Frontal cortex (tissue), 4 donors: ENCODE data around the gene EIF4B. TPM values are rescaled to one million over a fixed set of nuclear protein-coding genes. Genes with fewer than 3 reads are reported as not detected.

Source experiments
- DNase-seq, 2 donors: peaks; one replicate each; pipeline ENCODE4 v3.0.0; 2012; ENCODE audit warnings: low spot score in 2 of 2
- FAIRE-seq: peaks from 2 replicates; lab custom pipeline; 2012; peaks lifted over from hg19 to GRCh38; lab: Jason Lieb, UNC
- total RNA-seq: library from RNA; depleted of rRNA; stranded (reverse); fragments of >200 nt; gene quantifications from one replicate; pipeline ENCODE4 v1.2.3, GENCODE V29; 2014
- donor health status: control.
- donor health status: control.
- donor health status: control.

Gene EIF4B, protein sequence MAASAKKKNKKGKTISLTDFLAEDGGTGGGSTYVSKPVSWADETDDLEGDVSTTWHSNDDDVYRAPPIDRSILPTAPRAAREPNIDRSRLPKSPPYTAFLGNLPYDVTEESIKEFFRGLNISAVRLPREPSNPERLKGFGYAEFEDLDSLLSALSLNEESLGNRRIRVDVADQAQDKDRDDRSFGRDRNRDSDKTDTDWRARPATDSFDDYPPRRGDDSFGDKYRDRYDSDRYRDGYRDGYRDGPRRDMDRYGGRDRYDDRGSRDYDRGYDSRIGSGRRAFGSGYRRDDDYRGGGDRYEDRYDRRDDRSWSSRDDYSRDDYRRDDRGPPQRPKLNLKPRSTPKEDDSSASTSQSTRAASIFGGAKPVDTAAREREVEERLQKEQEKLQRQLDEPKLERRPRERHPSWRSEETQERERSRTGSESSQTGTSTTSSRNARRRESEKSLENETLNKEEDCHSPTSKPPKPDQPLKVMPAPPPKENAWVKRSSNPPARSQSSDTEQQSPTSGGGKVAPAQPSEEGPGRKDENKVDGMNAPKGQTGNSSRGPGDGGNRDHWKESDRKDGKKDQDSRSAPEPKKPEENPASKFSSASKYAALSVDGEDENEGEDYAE
- total RNA-seq, result 1,330 TPM

DNA sequence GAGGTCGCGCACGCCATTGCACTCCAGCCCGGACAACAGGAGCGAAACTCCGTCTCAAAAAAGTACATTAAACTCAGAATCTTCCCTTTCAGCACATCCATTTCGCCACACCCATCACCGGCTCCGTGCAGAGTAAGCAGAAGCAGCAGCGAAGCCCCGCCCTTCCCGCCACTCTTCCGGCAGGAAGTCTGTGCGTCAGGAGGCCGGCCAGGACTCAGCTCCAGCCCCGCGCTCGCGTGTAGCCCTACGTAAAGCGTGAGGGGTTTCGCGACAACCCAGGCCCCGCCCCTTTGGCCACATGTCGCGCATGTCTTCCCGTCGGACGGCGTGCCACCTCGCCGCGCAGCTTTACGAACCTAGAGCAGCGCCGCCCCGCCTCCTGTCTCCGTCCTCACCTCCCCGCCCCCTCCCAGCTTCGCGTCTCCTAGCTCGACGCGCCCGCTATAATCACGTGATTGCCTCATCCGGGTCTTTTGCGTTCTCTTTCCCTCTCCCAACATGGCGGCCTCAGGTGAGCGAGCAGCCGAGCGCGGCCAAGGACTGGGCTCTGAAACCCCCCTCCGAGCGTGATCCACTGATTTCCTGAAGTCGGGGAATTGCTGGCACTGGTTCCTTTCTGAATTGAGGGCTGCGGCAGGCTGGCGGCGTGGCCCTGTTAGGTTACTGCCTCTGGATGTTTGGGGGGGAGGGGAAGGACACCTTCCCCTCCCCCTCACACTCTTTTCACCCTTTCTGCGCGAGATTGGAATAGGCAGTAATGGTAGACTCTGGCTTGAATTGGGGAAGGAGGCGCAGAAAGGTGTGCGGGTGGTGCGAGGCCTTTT is at the start of gene EIF4B:
Gene EIF4B, plus strand, starts transcription at position 471 of the 824 bp plus-strand sequence. Its CDS starts 28 bp downstream, at position 499.
- DNase-seq, result peak; percentile 85 to 96
- no peak for FAIRE-seq

- FAIRE-seq (no peak), DNase-seq (no peak)
Observed at GRCh38 chr12:52956987-52957386, 49.3 kb upstream of the EIF4B start.

GRCh38 chr12:52964556-52965336 is 41.5 kb upstream of the EIF4B start:
- FAIRE-seq (no peak), DNase-seq (no peak)

- DNase-seq (no peak), FAIRE-seq (no peak)
Observed at GRCh38 chr12:52965337-52965731, 40.9 kb upstream of the EIF4B start.

GRCh38 chr12:52969166-52969795 is 37.0 kb upstream of the EIF4B start:
- no peak for FAIRE-seq
- no peak for DNase-seq

GRCh38 chr12:52969828-52970569 is 36.3 kb upstream of the EIF4B start:
- DNase-seq, result no peak
- no peak for FAIRE-seq

DNA sequence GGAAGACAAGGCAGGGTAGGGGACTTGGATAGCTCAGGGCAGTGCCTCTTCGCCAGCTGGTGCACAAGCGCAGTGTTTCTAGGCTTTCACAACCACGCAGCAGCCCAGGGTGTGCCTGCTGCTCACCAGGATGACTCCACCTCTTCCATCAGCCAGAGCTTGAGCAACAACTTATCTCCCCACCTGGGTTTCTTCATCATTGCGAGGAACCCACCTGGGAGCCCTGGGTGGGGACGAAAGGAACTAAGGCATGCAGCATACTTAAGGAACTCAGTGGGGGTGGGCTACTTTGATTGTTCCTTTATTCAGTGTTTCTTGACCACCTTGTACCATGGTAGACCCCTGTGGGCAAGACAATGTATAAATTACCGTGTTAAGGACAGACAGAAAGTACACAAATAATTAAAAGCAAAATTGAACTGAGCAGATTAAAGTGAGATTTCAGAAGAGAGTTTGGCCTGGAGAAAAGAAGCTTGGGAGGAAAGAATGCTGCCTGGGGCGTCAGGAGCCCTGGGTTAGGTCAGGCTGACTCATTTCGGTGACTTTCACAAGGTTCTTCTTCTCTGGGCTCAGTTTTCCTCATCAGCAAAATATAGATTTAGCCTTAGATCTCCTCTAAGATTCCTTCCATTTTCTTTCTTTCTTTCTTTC is 34.5 kb upstream of the EIF4B start:
- no peak for FAIRE-seq
- DNase-seq, result no peak

GRCh38 chr12:52975204-52975603 is 31.1 kb upstream of the EIF4B start:
- DNase-seq, result no peak
- FAIRE-seq, result no peak

DNA sequence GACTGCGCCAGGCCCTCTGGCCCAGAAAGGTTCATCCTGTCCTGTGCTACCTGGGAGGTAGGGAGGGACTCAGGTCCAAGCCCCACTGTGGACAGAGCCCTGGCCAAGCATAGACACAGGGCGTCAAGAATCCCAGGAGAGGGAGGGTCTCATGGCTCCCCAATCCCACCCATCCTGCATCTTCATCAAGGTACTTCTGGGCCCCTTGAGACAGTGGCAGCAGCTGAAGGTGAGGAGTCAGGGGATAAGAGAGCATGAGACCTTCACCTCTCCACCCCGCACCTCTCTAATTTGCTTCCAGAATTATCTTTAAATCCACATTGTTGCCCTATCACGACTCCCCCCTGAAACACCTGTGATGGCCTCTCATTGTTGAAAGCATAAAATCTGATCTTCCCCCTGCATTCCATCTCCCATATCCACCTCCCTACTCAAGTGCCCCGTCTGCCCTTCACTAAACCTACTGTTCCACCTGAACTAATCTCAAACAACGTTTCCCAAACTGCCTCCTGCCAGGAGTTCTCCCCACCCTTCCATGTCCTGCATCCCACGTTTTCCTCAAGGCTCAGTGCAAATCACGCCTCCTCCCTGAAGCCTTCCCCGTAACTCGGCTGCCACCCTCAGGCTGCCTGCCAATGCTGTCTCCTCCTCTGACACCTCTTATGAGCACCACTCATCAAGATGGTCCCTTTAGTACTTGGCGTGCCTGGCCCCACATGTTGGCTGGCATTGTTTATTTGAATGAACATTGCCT is 30.3 kb upstream of the EIF4B start:
- FAIRE-seq, result no peak
- no peak for DNase-seq

DNA sequence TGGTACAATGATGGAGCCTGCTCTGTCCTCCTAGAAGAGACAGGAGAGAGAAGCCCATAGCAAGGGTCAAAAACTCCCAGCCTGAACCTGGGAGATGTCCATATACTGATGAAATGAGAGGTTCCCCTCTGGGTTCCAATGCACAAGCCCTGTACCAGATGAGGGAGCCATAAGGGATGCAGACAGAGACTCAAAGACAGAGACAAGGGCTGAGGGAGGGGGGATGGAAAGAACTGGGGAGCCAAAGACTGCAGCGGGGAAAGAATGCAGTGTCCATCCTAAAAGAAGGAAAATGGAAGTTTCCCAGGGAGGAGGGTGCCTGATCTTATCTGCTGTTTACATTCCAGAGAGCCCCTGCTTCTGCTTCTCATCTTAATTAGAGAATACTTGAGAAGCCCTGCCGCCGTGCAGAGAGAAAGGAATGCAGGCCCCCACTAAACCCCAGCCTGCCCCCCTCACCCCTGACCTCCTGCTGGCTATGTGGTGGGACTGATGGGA is 29.6 kb upstream of the EIF4B start:
- DNase-seq, result no peak
- FAIRE-seq, result no peak

- DNase-seq, result no peak
Observed at GRCh38 chr12:52977170-52977569, 29.1 kb upstream of the EIF4B start.

GRCh38 chr12:52980096-52980649 is 26.1 kb upstream of the EIF4B start:
- DNase-seq (no peak), FAIRE-seq (no peak)

More at GRCh38 chr12:52977170-52977569, 29.1 kb upstream of the EIF4B start:
- no peak for FAIRE-seq

GRCh38 chr12:52980650-52981423 is 25.4 kb upstream of the EIF4B start:
- no peak for FAIRE-seq

GRCh38 chr12:52984136-52984535 is 22.1 kb upstream of the EIF4B start:
- no peak for DNase-seq
- no peak for FAIRE-seq

More at GRCh38 chr12:52980650-52981423, 25.4 kb upstream of the EIF4B start:
- peak; percentile 61 to 81 for DNase-seq

DNA sequence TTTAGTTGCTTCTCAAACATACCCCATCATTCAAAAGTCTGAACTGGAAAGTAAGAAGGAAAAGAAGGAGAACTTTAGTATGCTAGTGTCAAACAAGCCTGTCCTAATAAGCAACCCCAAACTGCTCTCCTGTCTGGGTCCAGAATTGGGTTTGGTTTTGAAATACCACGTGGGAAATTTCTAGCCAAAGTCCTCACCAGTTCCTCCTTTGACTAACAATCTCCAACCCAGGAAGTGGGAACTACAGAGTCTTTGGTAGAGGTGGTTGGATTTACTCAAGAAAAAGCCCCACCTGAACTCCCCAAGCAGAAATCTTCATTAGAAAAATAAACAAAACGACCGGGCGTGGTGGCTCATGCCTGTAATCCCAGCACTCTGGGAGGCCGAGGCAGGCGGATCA is 17.4 kb upstream of the EIF4B start:
- DNase-seq (no peak), FAIRE-seq (no peak)

- FAIRE-seq (no peak), DNase-seq (no peak)
Observed at GRCh38 chr12:52990206-52990605, 16.1 kb upstream of the EIF4B start.
